Thyroid gland (tissue), 4 donors: Measurements from ENCODE around the gene C16orf74.

Experiments used
- CTCF ChIP-seq, 6 experiments: fragments of 200-600 bp in 3 of 6; fragments of 450-650 bp in 3 of 6; sonication (generic) in 3 of 6; IDR thresholded peaks; one replicate each; pipeline ENCODE4 v1.5.1; 2016 to 2019; ENCODE audit warnings: antibody characterized with exemption in 6 of 6, mild to moderate bottlenecking in 2 of 6, inconsistent platforms in 1 of 6, moderate library complexity in 1 of 6
- POLR2A ChIP-seq, 2 donors: fragments of 450-650 bp; IDR thresholded peaks; one replicate each; pipeline ENCODE4 v1.6.1; 2017; ENCODE audit warnings: antibody characterized with exemption in 2 of 2, mild to moderate bottlenecking in 2 of 2, moderate library complexity in 1 of 2

GRCh38 chr16:85678016-85678415 lies 72.9 kb downstream of the C16orf74 start:
- TF ChIP-seq CTCF (IDR thresholded peaks at IDR 0.05): no peak
- TF ChIP-seq POLR2A (IDR thresholded peaks at IDR 0.05): no peak
